Fibroblast of lung (primary cell): Measurements from ENCODE around the gene GCA. TPM values are rescaled to one million over a fixed set of nuclear protein-coding genes. Genes with fewer than 3 reads are reported as not detected.

ENCODE experiments used
- DNase-seq, 2 donors: peaks; one replicate each; pipeline versions ENCODE4 v3.0.0 to v3.0.0-alpha.2; 2010; ENCODE audit warnings: low read depth in 2 of 2
- H2AFZ ChIP-seq: 2 replicates; pipeline ENCODE4 v1.5.1; 2012; ENCODE audit warnings: low read length, control low read depth, inconsistent platforms
- H3K27ac ChIP-seq: 2 replicates; pipeline ENCODE4 v1.5.1; 2011; ENCODE audit warnings: low read length, control low read depth; ENCODE audit not compliant: insufficient read depth
- H3K27me3 ChIP-seq: 2 replicates; pipeline ENCODE4 v1.5.1; 2011; ENCODE audit warnings: mild to moderate bottlenecking, low read length; ENCODE audit not compliant: control insufficient read depth, insufficient read depth
- H3K36me3 ChIP-seq: 2 replicates; pipeline ENCODE4 v1.5.1; 2011; ENCODE audit warnings: low read length; ENCODE audit not compliant: control insufficient read depth, insufficient read depth
- H3K4me1 ChIP-seq: 2 replicates; pipeline ENCODE4 v1.5.1; 2011; ENCODE audit warnings: low read length; ENCODE audit not compliant: control insufficient read depth, insufficient read depth; ENCODE audit errors: extremely low read depth
- H3K4me2 ChIP-seq: 2 replicates; pipeline ENCODE4 v1.5.1; 2011; ENCODE audit warnings: low read length, control low read depth; ENCODE audit not compliant: insufficient read depth; ENCODE audit errors: extremely low read depth
- H3K4me3 ChIP-seq, 4 experiments: fragments of 200-600 bp in 1 of 4; sonication (generic) in 1 of 4; replicated peaks in 1 of 4; 2 replicates each; pipeline ENCODE4 v1.5.1; 2011 to 2016; ENCODE audit warnings: low read length in 4 of 4, low read depth in 3 of 4, mild to moderate bottlenecking in 3 of 4, control low read depth in 2 of 4, inconsistent platforms in 1 of 4, mixed read lengths in 1 of 4; ENCODE audit not compliant: insufficient read depth in 1 of 4; ENCODE audit errors: control extremely low read depth in 1 of 4
- H3K79me2 ChIP-seq: 2 replicates; pipeline ENCODE4 v1.5.1; 2012; ENCODE audit warnings: mild to moderate bottlenecking, low read length, inconsistent platforms; ENCODE audit not compliant: control insufficient read depth, insufficient read depth
- H3K9ac ChIP-seq: 2 replicates; pipeline ENCODE4 v1.5.1; 2011; ENCODE audit warnings: mild to moderate bottlenecking, low read length, control low read depth; ENCODE audit not compliant: insufficient read depth
- H3K9me3 ChIP-seq: 2 replicates; pipeline ENCODE4 v1.5.1; 2012; ENCODE audit warnings: low read depth, low read length; ENCODE audit not compliant: control insufficient read depth, insufficient read depth
- H4K20me1 ChIP-seq: 2 replicates; pipeline ENCODE4 v1.5.1; 2011; ENCODE audit warnings: low read length; ENCODE audit not compliant: control insufficient read depth, insufficient read depth; ENCODE audit errors: extremely low read depth
- CTCF ChIP-seq, 2 donors: IDR thresholded peaks in 1 of 2; conservative IDR thresholded peaks in 1 of 2; 1 replicate in 1 of 2; 2 replicates in 1 of 2; pipeline ENCODE4 v1.5.1; 2011 to 2012; ENCODE audit warnings: low read length in 2 of 2, control low read depth in 1 of 2, inconsistent platforms in 1 of 2, low read depth in 1 of 2, mild to moderate bottlenecking in 1 of 2
- EZH2 ChIP-seq: IDR thresholded peaks from 2 replicates; pipeline ENCODE4 v1.5.1; 2012; ENCODE audit warnings: low read length, control low read depth, mild to moderate bottlenecking; ENCODE audit errors: missing control alignments
- polyA plus RNA-seq, 2 donors: library from polyadenylated mRNA; depleted of rRNA in 1 of 2; stranded (reverse) in 1 of 2; unstranded in 1 of 2; fragments of >200 nt; gene quantifications; 2 replicates each; pipeline ENCODE4 v1.2.1, GENCODE V29; 2011 to 2012; ENCODE audit warnings: missing spikeins in 1 of 2
- total RNA-seq: library from RNA; depleted of rRNA; stranded (reverse); fragments of >200 nt; gene quantifications from 2 replicates; pipeline ENCODE4 v1.2.1, GENCODE V29; 2014

GCA gene
- total and polyA plus RNA-seq, 2 donors (not counting 1 experiment from before 2014, with no cell fraction given) = 7.6 to 12.9 TPM

- Histone ChIP-seq H3K9ac (no peak overlapping the region), H3K4me3 (no peak overlapping the region), H3K36me3 (no peaks in the 10 kb centered on the region), H3K9me3 (no peaks in the 10 kb centered on the region), H3K27me3 (no peaks in the 10 kb centered on the region), H3K4me1 (no peaks in the 10 kb centered on the region), H3K4me2 (no peak overlapping the region), H3K27ac (no peak overlapping the region), H2AFZ (no peak overlapping the region), H3K79me2 (no peaks in the 10 kb centered on the region), H4K20me1 (no peaks in the 10 kb centered on the region)
- TF ChIP-seq EZH2 = no peak
- TF ChIP-seq CTCF (conservative IDR thresholded peaks at IDR 0.05 in 1 of 2, IDR thresholded peaks at IDR 0.05 in 1 of 2; ENCODE audit: low read depth in 1 of 2, low read length in 2 of 2) = no peak
- DNase-seq = peak; percentile 14 to 52
These were observed 38.3 kb downstream of the GCA start for GRCh38 chr2:162382278-162382677.

- Histone ChIP-seq H3K4me2 (no peak overlapping the region), H3K4me1 (no peaks in the 10 kb centered on the region), H3K9me3 (no peaks in the 10 kb centered on the region), H3K79me2 (no peaks in the 10 kb centered on the region), H3K27ac (no peak overlapping the region), H3K9ac (no peak overlapping the region), H3K4me3 (no peak overlapping the region), H3K27me3 (no peaks in the 10 kb centered on the region), H3K36me3 (no peaks in the 10 kb centered on the region), H2AFZ (no peak overlapping the region), H4K20me1 (no peaks in the 10 kb centered on the region)
- TF ChIP-seq EZH2 (no peak), CTCF (conservative IDR thresholded peaks at IDR 0.05 in 1 of 2, IDR thresholded peaks at IDR 0.05 in 1 of 2; ENCODE audit: low read depth in 1 of 2, low read length in 2 of 2) (no peak)
- DNase-seq = no peak
These were observed 41.6 kb downstream of the GCA start for GRCh38 chr2:162385536-162385935.

DNA sequence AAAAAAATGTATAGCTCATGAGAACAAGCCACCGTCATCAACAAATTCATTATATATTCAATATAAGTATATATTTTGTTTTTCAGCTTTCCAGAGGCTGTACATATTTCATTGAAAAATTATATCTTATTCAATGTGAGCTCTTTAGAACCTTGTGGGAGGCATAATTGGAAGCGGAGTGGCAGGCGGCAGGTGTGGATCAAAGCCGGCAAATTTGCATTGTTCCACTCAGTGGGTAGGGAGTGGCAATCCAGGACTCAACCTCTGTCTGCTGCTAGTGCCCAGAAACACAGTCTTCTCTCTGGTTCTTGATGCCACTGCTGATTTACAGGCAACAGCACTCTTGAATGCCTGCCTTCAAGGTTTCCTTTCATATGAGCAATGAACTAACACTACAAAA, 46.9 kb downstream of the GCA start:
- no peaks in the 10 kb centered on the region for H3K9me3 ChIP-seq
- no peak overlapping the region for H3K27ac ChIP-seq
- no peak overlapping the region for H3K4me3 ChIP-seq
- no peaks in the 10 kb centered on the region for H4K20me1 ChIP-seq
- no peaks in the 10 kb centered on the region for H3K27me3 ChIP-seq
- no peaks in the 10 kb centered on the region for H3K4me1 ChIP-seq
- H3K4me2 ChIP-seq = no peak overlapping the region
- DNase-seq = no peak
- H2AFZ ChIP-seq = no peak overlapping the region
- H3K36me3 ChIP-seq = no peaks in the 10 kb centered on the region
- TF ChIP-seq EZH2 (no peak), CTCF (conservative IDR thresholded peaks at IDR 0.05 in 1 of 2, IDR thresholded peaks at IDR 0.05 in 1 of 2; ENCODE audit: low read depth in 1 of 2, low read length in 2 of 2) (no peak)
- H3K9ac ChIP-seq = no peak overlapping the region
- H3K79me2 ChIP-seq = no peaks in the 10 kb centered on the region
